ENCODE data around the gene STK32B.

STK32B gene

GRCh38 chr4:5455003-5455585 lies 403.8 kb downstream of the STK32B start:
- DNase-seq: no peak

GRCh38 chr4:5456296-5456845 lies 405.1 kb downstream of the STK32B start:
- no peak for DNase-seq

- no peak for DNase-seq
These were observed 407.4 kb downstream of the STK32B start for GRCh38 chr4:5458676-5459075.

- DNase-seq: no peak
These were observed 408.0 kb downstream of the STK32B start for GRCh38 chr4:5459236-5459635.

GRCh38 chr4:5460106-5460801 lies 409.0 kb downstream of the STK32B start:
- DNase-seq: peak; percentile 33

GRCh38 chr4:5461477-5461876 lies 410.2 kb downstream of the STK32B start:
- DNase-seq: no peak

GRCh38 chr4:5462254-5462835 lies 411.1 kb downstream of the STK32B start:
- DNase-seq: no peak

GRCh38 chr4:5462896-5463295 lies 411.6 kb downstream of the STK32B start:
- no peak for DNase-seq

- no peak for DNase-seq
These were observed 412.1 kb downstream of the STK32B start for GRCh38 chr4:5463361-5463760.

GRCh38 chr4:5463936-5464650 lies 412.8 kb downstream of the STK32B start:
- DNase-seq: no peak

- no peak for DNase-seq
These were observed 414.2 kb downstream of the STK32B start for GRCh38 chr4:5465529-5465928.

- DNase-seq: no peak
These were observed 414.7 kb downstream of the STK32B start for GRCh38 chr4:5465956-5466355.

GRCh38 chr4:5467111-5467510 lies 415.8 kb downstream of the STK32B start:
- no peak for DNase-seq

- no peak for DNase-seq
These were observed 418.0 kb downstream of the STK32B start for GRCh38 chr4:5469151-5469775.

- DNase-seq: no peak
These were observed 418.6 kb downstream of the STK32B start for GRCh38 chr4:5469861-5470260.

GRCh38 chr4:5470318-5471198 lies 419.3 kb downstream of the STK32B start:
- DNase-seq: no peak

- no peak for DNase-seq
These were observed 419.9 kb downstream of the STK32B start for GRCh38 chr4:5471206-5471605.

GRCh38 chr4:5471691-5472090 lies 420.4 kb downstream of the STK32B start:
- no peak for DNase-seq

GRCh38 chr4:5472160-5472591 lies 420.9 kb downstream of the STK32B start:
- DNase-seq: no peak

GRCh38 chr4:5473125-5473524 lies 421.8 kb downstream of the STK32B start:
- no peak for DNase-seq

GRCh38 chr4:5474756-5475155 lies 423.5 kb downstream of the STK32B start:
- no peak for DNase-seq

- no peak for DNase-seq
These were observed 426.3 kb downstream of the STK32B start for GRCh38 chr4:5477613-5478012.
